LNCAP (cell line): ENCODE results near the gene AP1S3.

Source experiments
- CTCF ChIP-seq: fragments of 450-650 bp; IDR thresholded peaks from 2 replicates; pipeline ENCODE4 v1.5.1; 2017; ENCODE audit warnings: mild to moderate bottlenecking

The AP1S3 gene

DNA sequence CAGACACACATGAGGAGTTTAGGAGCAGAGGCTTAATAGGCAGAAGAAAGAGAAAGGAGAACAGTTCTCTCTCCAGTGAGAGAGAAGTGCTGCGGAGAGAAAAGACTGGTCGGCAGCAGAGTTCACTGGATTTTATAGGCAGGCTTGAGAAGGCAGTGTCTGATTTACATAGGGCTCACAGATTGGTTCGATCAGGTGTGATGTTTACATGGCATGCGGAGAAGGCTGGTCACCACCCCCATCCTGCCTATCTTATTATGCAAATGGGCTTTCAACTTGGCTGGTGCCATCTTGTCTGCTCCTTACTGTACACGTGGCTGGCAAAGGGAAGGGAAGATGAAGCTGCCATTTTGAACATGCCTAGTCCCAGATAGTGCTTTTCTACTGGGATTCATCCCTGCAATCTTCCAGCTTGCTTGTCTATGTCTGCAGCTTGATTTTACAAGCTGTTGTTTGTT lies 113.4 kb downstream of the AP1S3 start:
- TF ChIP-seq CTCF, result no peak

GRCh38 chr2:223722226-223722625 lies 115.2 kb downstream of the AP1S3 start:
- TF ChIP-seq CTCF, result no peak

DNA sequence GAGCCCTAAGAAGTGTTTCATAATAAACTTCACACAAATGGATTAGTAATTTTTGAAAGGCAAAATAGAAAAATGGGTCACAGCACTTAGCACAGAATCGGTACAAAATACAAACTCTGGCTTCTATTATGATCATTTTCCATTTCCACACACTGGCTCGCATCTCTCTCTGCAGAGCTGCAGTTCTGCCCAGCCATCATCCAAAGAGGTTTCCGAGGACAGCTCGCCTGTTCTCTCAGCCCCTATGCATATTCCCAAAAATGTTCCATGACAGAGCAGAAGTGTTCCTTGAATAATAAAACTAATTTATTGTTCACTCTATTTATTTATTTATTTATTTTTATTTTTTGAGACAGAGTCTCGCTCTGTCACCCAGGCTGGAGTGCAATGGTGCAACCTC lies 115.6 kb downstream of the AP1S3 start:
- no peak for TF ChIP-seq CTCF

GRCh38 chr2:223720367-223720766 lies 117.0 kb downstream of the AP1S3 start:
- no peak for TF ChIP-seq CTCF

DNA sequence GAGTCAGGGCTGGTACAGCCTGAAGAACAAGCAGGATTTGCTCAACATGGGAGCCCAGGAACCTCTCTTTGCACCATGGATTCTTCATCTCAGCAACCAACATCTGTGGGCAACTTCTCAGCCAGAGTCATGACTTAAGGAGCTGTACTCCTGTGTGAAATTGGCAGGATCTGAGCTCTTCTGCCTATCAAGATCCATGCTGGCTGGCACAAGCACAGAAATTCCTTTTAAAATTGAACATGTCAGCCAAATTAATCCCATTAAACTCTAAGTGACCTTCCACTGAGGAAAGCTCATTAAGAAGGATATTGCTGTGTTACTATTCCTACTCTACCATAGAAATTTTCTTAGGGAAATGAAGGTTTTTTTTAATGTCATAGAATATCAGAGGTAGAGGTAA lies 124.7 kb downstream of the AP1S3 start:
- TF ChIP-seq CTCF, result no peak

- TF ChIP-seq CTCF, result no peak
Observed at GRCh38 chr2:223711596-223712326, 125.6 kb downstream of the AP1S3 start.
